GM18867 (cell line): Measurements from ENCODE around the gene TLE1.
"Not testable (repeated sequence)": the region's sequence is repeated elsewhere in the genome, so short reads cannot be mapped to it uniquely, and the experiment has no call there.

Source experiments
- ATAC-seq: cut with Tn5 transposase; IDR thresholded peaks from one replicate; pipeline ENCODE4 v1.9.1; 2021; ENCODE audit warnings: mild to moderate bottlenecking, moderate library complexity; ENCODE audit not compliant: unreplicated experiment

TLE1 gene

GRCh38 chr9:81601639-81602623, 87.4 kb downstream of the TLE1 start:
- ATAC-seq: peak; percentile 77

DNA sequence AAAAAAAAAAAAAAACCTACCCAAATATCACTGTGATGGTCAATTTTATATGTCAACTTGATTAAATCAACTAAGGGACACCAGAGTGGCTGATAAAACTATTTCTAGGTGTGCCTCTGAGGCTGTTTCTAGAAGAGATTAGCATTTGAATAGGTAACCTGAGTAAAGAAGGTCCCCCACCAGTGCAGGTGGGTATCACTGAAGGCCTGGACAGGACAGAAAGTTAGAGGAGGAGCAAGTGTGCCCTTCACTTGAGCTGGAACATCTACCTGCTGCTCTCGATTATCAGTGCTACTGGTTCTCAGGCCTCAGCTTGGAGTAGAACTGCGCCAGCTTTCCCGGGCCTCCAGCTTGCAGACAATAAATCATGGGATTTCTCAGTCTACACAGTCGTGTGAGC, 88.7 kb downstream of the TLE1 start:
- no peak for ATAC-seq

DNA sequence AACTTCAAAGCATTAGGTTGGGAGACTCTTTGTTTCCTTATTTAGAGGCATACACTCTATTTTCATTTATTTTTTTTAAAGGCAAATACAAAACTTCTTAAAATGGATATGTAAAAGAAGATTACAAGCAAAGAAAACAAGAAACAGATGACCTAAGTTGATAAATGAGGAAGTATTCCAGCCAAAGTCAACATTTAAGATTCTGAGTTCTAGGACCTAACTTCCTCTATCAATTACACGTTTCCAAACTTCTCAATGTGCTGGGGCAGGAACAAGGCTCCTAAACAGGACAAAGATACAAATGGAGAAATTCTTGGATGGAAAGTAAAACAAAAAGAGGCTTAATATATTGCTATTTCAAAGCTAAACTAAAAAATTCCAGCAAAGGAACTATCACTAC, 89.5 kb downstream of the TLE1 start:
- no peak for ATAC-seq

DNA sequence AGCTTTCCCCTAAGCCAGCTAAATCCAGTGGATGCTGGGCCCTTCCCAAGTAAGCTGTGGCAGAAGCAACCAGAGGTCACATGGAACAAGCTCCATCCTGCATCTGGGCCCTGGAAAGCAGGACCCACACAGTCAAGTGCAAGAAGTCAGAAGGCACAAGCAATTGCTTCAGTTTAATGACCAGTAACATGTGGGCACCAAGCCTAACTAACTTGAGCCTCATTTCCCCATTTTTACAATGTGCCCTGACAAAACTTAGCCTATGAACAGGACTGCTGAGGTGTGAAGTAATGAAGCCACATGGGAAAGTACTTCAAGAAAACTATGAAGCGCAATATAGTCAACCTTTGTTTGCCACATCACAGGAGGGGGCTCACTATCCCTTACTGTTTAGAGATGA, 90.5 kb downstream of the TLE1 start:
- ATAC-seq: no peak

- no peak for ATAC-seq
Measured at GRCh38 chr9:81598123-81598497, 91.2 kb downstream of the TLE1 start.

GRCh38 chr9:81597419-81598122, 91.8 kb downstream of the TLE1 start:
- no peak for ATAC-seq

GRCh38 chr9:81596679-81597418, 92.5 kb downstream of the TLE1 start:
- ATAC-seq: no peak

- ATAC-seq: no peak
Measured at GRCh38 chr9:81595887-81596543, 93.3 kb downstream of the TLE1 start.

DNA sequence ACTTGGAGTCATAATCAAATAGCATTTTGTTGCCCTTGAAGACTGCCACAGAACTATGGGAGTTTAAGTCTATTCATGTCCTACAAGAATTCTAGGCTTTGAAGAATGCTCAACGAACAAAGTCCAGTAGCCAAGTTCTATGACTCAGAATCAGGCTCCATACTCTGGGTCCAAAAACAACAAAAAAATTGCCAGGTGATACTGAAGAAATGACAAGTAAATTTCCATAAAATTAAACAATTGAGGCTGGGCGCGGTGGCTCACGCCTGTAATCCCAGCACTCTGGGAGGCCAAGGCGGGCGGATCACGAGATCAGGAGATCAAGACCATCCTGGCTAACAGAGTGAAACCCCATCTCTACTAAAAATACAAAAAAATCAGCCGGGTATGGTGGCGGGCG, 94.1 kb downstream of the TLE1 start:
- ATAC-seq: not testable (repeated sequence)

- no peak for ATAC-seq
Measured at GRCh38 chr9:81594415-81594814, 94.9 kb downstream of the TLE1 start.

DNA sequence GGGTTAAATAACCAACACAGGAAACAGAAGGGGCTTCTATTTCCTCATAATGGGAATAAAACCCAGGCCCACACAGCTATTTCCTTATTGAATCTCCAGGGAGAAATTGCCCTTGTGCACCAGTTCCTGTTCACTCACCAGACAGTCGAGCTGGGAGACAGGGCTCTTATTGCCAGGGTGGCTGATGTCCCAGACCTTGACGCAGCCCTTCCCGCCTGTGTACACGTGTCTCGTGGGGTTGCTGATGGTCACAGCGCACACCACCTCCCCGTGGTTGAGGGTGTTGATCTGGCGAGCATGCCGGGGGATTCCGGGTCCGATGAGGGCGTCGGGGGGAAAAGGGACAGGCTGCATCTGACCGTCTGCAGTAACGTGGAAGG, 96.5 kb downstream of the TLE1 start:
- ATAC-seq: no peak

GRCh38 chr9:81591791-81592190, 97.6 kb downstream of the TLE1 start:
- no peak for ATAC-seq

DNA sequence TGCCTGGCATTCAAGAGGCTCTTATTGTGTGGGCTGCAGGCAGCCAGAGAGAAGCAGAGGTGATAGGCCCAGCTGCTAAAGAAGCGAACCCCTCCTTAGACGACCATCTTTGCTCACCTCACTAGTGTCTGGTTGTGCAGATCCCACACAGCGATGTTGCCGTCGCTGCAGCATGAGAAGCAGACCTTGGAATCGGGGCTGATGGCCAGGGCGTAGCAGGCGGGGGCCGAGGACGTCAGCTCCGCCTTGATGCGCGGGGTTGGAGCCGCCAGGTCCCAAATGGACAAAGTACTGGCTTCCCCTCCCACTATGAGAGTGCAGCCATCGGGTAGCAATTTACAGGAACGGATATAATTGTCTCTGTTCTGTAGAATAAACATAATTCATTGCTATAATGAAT, 98.7 kb downstream of the TLE1 start:
- ATAC-seq: no peak

GRCh38 chr9:81589819-81590218, 99.5 kb downstream of the TLE1 start:
- no peak for ATAC-seq

GRCh38 chr9:81589392-81589791, 100.0 kb downstream of the TLE1 start:
- no peak for ATAC-seq

DNA sequence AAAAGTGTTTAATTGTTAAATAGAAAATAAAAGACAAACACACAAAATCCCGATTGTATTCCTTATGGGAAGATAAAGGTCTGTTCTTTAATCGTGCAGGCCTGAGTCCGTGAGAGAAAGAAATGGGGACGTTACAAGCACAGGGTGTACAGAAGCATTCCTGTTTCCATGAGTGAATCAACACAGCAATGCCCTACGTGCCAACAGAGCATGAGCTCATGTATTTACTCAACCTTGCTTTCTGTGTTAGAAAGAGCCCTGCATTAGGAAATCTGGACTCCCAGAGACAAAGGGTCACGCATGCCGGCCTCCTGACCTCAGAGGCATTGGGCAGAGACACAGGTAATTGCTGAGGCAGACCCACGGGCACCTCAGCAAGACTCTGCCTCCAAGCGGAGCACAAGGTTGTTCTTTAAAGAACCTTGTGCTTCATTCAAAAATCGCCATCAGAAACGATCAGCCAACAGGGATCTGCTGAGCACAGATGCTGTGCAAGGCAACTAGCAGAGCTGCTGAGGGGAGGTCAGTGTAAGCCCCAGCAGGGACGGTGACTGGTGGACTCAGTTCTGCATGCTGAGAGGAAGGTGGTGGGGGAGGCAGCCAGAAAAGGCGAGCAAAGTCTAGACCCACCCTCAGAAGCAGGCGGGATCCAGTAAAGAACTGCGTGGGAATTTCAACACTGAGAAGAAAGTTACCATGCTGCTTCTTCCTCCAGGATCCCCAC, 101.0 kb downstream of the TLE1 start:
- no peak for ATAC-seq

DNA sequence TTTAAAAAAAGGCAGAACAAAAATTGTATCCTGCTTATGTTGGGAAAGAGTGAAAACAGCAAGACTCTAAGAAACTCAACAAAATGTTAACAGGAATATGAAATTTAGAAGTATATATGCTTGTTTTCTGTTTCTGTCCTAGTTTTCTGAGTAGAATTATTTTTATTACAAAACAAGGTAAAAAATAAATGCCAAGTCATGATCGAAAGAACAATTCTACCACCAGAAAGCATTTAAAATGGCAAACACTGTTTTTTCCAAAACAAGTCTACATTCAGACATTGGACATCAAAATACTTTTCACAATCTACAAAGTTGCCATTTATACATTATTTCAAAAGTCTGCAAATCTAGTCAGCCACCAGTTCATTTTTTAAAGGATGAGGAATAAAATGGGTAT, 102.6 kb downstream of the TLE1 start:
- no peak for ATAC-seq

DNA sequence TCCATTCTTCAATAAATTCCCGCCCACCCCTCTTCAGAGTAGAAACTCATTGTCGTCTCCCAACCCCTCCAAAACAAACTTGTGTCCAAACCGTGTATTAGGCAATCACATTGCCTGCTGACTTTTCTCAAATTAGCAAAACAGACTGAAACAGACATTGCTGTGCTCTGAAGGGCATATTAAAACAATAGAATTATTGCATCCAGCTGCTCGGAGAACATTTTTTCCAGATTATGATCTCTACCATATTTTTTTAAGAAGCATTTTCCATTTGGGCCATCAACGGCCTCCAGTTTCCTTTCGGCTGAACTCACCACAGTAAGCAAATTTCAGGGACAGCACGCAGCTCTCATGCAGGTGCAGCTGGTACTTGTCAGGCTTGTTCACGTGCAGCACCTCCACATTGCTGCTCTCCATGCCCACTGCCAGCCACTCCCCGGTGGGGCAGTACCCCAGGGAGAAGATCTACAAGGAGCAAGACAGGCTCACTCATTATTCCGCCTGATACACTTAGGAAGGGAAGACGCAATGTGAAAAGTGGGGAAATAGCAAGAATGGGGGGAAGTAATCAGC, 104.1 kb downstream of the TLE1 start:
- no peak for ATAC-seq

DNA sequence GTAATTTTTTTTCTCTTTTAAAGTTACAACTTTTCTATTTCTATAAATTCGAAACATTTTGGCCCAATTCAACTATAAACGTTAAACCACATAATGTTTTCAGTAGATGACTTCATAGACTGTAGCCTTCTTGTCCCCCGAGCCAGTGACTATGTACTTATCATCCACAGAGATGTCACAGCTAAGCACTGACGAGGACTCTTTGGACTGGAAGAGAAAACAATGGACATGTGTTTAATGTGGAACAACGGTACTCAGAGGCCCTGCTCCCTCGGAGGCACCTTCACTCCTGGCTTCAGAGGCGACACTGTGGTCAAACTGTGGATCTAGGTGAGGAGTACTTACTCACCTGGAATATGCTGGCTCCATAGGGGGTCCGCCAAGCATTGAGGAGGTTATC, 105.2 kb downstream of the TLE1 start:
- no peak for ATAC-seq

- ATAC-seq: no peak
Measured at GRCh38 chr9:81581986-81582385, 107.4 kb downstream of the TLE1 start.
